Fibroblast of gingiva (primary cell): ENCODE results near the gene RBPJL.
"Not testable (repeated sequence)": the region's sequence is repeated elsewhere in the genome, so short reads cannot be mapped to it uniquely, and the experiment has no call there.

Experiments
- DNase-seq: peaks from one replicate; pipeline ENCODE4 v3.0.0-alpha.2; 2011; ENCODE audit warnings: low read depth

RBPJL gene

DNA sequence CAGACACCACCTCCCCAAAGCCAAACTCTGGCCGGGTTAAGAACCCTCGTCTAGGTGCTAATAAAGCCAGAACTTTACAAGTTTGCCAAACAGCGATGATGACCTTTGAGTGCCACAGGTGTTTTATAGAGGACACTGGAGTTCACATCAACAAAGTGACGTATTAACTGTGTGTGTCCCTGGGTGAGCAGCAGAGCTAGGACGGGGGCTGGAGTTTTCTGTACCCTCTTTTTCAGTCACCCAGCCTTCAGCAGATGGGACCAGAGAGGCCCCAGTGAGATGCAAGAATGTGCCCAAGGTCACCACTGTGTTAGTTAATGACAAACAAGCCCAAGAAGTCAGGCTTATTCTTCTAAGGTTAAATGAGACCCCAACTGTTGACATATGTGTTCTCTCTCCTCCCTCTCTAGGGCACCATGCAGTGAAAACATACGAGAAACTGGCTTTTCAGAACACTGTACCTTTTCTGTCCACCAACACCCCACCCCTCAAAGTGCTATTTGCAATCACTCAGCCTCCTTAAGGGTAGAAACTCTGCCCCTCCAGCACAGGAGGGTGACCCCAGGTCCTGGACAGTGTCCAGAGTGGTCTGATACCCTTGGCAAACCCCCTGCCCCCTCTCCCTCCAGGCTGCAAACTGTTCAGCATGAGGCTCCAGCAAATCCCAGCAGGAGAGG lies 36.4 kb downstream of the RBPJL start:
- no peak for DNase-seq

GRCh38 chr20:45343532-45344167 lies 37.0 kb downstream of the RBPJL start:
- no peak for DNase-seq

DNA sequence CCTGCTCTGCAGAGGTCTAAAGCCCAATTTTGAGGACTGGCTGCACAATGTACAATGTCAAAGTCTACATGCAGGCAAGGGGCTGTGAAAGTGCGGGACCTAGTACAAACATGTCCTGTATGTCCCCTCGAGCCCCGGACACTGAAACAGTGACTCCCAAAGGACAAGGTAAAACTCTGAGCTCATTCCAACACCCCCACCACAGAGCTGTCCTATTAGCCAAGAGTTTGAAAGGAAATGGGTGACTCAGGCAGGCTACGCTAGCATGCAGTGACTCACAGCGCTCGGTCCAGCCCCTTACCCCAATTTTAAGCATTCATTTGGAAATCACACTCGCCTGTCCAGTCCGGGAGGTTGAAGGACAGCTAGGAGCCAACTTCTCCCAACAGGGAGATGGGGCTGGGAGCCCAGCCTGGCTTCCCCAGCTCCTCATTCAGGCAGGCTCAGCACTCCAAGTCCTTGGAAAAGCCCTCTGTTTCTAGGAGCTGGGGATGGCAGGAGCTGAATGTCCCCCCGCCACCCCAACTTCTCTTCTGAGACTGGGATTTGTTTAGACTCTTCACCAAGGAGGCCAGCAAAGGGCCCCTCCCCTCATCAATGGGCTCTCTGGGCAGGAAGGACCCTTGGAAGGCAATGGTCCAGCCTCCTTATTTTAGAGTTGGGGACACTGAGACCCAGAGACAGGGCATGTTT lies 37.7 kb downstream of the RBPJL start:
- DNase-seq: peak; percentile 89

DNA sequence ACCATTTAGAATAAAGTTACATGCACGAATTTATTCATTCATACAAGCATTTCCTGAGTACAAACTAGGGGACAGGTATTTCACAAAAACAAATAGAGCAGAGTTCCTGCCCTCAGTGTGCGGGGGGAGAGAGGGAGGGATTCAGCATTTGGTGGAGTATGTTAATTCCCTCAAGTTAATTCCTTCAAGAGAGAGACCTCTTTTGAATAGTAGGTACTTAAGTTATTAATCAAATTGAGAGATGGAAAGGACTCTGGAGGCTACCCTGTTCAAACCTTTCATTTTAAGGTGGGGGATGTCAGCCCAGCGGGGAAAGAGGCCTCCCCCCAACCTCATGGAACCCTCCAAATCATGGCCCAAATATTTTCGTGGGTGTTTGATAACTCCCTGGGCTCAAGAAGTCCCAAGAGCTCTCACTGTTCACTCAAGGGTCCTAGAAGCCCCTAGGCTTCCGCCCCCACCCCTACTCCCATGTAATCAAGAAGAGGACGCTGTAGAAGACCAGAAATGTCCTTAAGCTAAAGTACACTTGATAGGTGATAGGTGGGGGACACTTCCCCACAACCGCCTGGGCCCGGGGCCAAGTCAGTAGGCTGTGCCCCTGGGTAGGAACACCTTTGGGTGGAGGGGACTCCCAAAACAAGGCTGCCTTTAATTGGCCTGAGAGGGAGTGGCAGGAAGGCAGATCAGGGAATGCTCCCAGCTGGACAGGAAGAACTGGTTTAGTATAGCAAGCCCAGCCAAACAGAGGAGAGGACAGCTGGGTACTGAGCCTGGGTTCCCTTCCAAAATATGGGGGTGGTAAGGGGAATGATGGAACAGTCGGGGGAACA lies 38.7 kb downstream of the RBPJL start:
- DNase-seq: no peak

- no peak for DNase-seq
These were observed 39.7 kb downstream of the RBPJL start for GRCh38 chr20:45346291-45346718.

GRCh38 chr20:45346851-45347250 lies 40.2 kb downstream of the RBPJL start:
- DNase-seq: no peak

DNA sequence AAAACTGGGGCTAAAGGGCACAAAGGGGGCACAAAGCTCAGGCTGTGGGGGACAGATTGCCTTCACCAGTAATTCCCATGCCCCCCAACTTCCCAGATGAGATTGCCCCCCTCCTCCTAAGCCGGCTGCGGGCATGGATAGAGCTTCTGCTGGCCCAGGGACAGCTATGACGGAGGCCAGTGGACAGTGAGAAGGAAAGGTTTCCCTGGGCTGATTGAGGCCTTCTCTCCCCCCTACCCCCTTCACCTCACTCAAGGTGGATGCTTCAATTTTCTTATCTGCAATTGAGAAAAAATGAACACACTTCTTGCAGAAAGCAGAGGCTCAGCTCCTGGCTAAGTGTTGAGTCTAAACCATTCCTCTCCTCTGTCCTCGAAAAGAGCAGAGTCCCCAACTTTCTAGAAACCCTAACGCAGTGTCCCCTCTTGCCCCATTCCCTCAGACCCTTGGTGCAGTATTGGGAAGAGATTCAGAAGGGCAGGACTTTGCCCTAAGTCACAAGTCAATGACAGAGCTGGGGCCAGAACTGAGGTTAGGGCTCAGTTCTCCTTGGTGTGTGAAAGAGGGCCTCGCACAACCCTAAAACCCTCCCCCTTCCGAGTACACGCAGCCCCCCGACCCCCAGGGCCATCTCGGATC lies 40.8 kb downstream of the RBPJL start:
- no peak for DNase-seq

DNA sequence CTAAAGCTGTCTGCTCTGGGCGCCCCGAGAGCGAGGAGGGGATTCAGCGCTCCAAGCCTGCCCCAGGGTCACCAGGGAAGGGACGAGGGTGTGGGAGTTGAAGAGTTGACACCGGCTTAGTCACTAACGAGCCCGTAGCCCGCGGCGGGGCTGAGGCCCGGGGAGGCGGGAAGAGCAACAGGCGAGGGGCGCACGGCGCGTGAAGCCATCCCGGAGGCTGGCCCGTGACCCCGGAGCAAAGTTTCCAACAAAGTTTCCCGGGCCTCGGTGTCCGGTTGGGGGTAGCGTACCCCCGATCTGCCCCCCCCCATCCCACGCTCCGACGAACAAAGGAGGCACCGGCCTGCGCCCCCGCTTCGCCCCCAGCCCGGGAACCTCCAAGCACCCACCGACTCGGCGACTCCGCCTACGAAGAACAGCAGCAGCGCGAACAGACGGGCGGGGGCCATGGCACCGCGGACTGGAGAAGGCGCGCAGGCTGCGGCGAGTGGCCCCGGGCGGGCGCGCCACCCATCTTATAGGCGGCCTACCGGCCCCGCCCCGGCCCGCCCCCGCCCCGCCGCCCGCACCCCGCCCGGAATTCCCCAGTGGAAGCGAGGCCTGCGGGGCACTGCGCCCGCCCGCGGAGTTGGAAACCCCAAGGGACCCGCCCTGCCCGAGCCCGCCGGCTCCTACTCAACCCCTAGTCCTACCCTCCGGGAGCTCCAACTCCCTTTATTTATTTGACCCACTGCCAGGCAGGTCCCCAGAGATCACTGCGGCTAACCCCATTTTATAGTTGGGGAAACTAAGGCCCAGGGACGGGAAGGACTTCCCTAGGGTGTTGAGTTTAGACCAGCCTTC lies 41.5 kb downstream of the RBPJL start, which contains the start of gene SDC4:
TSS of gene SDC4 (minus strand) at position 489 of the 843 bp plus-strand sequence. CDS start at position 449, 40 bp downstream.
- peak; percentile 74 for DNase-seq

- no peak for DNase-seq
These were observed 43.6 kb downstream of the RBPJL start for GRCh38 chr20:45350217-45350616.

- not testable (repeated sequence) for DNase-seq
These were observed 44.2 kb downstream of the RBPJL start for GRCh38 chr20:45350795-45351194.

DNA sequence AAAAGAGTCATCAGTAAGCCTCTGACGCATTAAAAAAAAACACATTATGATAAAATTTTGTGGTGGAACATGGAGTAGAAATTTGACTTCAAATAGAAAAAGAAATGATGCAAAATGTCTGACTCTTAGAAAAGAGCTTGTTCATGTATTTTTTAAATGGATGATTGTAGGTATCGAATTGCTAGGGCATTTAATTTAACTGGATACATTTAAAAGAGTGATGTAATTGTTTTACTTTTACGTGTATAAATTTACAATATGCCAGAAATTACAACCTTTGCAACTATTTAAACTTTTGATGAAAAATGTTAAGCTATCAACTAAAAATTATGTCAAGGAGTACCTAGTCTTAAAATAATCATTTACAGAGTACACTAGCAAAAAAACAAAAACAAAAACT lies 46.1 kb downstream of the RBPJL start:
- no peak for DNase-seq

DNA sequence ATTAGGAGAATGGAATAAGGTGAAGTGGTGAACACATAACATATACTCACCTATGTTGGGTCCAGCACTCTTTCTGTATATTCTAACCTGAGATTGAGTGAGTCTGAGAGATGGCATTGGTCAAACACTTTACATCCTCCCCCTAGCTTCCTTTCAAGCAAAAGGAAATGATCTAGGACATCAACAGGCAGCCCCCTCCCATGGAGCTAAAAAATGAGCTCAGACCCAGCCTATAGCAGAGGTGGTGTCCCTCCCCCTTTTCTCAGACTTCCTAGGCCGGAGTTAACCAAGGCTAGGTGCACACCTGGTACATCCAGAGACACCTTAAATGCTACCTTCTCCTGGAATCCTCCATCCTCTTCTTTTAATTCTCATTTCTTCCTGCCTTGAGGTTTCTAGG lies 47.1 kb downstream of the RBPJL start:
- no peak for DNase-seq

GRCh38 chr20:45354423-45355208 lies 48.0 kb downstream of the RBPJL start:
- DNase-seq: no peak

- DNase-seq: peak; percentile 58
These were observed 48.8 kb downstream of the RBPJL start for GRCh38 chr20:45355209-45356084.

DNA sequence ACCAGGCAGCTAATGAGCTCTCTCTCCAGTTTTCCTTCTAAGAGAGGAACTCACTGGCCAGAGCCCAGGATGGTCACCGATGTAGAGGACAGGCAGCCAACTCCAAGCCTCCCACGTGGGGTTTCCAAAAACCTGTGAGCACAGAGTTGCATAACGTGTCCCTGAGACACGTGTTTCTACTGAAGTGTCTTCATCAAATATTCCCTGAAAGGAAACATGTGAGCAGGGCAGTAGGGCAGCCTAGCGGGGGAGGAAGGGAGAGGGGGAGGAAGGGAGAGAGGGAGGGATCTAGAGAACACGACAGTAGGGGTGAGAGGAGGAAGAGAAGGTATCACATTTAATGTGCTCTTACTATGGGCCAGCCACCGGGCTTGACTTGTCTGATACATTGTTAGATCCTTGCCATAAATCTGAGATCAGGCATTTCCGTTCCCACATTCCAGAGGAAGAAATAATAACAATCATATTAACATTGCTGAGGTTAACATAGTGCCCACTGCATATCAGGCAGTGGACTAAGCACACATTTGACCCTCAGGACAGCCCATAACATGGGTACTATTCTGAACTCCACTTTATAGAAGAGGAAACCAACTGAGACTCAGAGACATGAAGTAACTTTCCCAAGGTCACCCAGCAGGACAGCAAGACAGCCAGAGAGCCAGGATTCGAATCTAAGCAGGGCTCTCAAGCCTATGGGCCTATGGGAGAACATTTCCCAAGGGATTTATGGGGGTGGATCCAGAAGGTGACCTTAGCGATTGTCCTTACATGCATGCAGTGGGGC lies 51.8 kb downstream of the RBPJL start:
- peak; percentile 91 for DNase-seq

- DNase-seq: peak; percentile 89
These were observed 52.4 kb downstream of the RBPJL start for GRCh38 chr20:45359069-45359405.

DNA sequence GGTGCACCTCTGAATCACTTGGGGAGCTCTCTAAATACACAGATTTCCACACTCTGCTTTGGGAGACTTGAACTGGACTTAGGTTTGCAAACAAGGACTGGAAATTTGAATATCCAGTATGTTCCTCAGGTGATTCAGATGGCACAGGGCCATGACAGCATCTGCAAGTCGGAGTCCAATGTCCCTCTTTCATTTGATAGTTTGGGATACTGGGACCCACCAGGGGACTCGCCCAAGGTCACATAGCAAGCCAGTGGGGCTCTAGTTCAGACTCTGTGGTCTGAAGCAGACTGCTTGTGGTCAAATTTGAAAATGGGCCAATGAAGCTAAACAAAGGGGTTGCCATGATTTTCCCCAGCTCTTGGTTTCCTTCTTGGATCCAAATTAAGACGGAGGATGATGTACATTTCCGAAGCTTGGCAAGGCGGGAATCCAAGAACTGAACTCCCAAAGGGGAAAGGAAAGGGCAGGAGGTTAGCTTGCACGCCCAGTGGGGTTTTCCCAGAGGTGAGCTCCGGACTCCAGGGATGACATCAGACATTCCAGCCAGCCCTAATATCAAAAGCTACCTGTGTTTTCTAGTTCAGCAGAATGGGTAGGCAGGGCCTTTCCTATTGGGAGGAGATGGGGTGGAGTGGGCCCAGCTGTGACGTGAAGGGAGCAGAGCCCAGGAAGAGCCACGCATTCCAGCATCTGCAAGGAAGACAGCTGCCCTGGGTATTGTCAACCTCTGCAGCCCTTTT lies 52.9 kb downstream of the RBPJL start:
- no peak for DNase-seq

DNA sequence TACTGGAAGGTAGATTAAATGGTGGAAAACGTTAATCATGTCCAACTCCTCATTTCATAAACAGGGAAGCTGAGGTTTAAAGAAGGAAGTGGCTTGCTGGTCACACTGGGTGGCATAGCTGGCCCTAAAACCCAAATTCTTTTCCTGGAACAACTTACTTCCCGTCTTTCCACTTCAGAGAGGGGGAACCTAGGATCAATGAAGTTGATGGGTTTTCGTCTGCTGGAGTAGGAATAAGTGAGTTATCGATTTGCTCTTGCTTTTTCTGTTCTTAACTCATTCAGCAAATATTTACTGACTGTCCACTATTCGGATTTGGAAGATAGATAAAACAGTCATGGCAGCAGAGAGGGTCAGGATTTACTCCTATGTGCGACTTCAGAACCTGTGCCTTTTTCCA lies 55.2 kb downstream of the RBPJL start:
- no peak for DNase-seq
